ENCODE data around the gene RASGRP1.

RASGRP1 gene

GRCh38 chr15:38508647-38509046, 56.0 kb downstream of the RASGRP1 start:
- in situ Hi-C loops (cut with MboI; ENCODE audit: low sequenced_read_pairs), result no loop called here

GRCh38 chr15:38507570-38507969, 57.0 kb downstream of the RASGRP1 start:
- in situ Hi-C loops (cut with MboI; ENCODE audit: low sequenced_read_pairs), result no loop called here

- in situ Hi-C loops (cut with MboI; ENCODE audit: low sequenced_read_pairs), result no loop called here
These were observed 57.6 kb downstream of the RASGRP1 start for GRCh38 chr15:38506997-38507396.

- in situ Hi-C loops (cut with MboI; ENCODE audit: low sequenced_read_pairs), result no loop called here
These were observed 59.7 kb downstream of the RASGRP1 start for GRCh38 chr15:38504680-38505467.

- in situ Hi-C loops (cut with MboI; ENCODE audit: low sequenced_read_pairs), result no loop called here
These were observed 61.1 kb downstream of the RASGRP1 start for GRCh38 chr15:38503496-38503895.

GRCh38 chr15:38499651-38500050, 65.0 kb downstream of the RASGRP1 start:
- in situ Hi-C loops (cut with MboI; ENCODE audit: low sequenced_read_pairs), result no loop called here

- in situ Hi-C loops (cut with MboI; ENCODE audit: low sequenced_read_pairs), result no loop called here
These were observed 68.5 kb downstream of the RASGRP1 start for GRCh38 chr15:38496151-38496550.

- in situ Hi-C loops (cut with MboI; ENCODE audit: low sequenced_read_pairs), result no loop called here
These were observed 74.2 kb downstream of the RASGRP1 start for GRCh38 chr15:38490242-38490922.

GRCh38 chr15:38487378-38487777, 77.2 kb downstream of the RASGRP1 start:
- in situ Hi-C loops (cut with MboI; ENCODE audit: low sequenced_read_pairs), result no loop called here

GRCh38 chr15:38486936-38487335, 77.7 kb downstream of the RASGRP1 start:
- in situ Hi-C loops (cut with MboI; ENCODE audit: low sequenced_read_pairs), result no loop called here

- in situ Hi-C loops (cut with MboI; ENCODE audit: low sequenced_read_pairs), result no loop called here
These were observed 82.0 kb downstream of the RASGRP1 start for GRCh38 chr15:38482572-38482971.

GRCh38 chr15:38481761-38482160, 82.9 kb downstream of the RASGRP1 start:
- in situ Hi-C loops (cut with MboI; ENCODE audit: low sequenced_read_pairs), result no loop called here

- in situ Hi-C loops (cut with MboI; ENCODE audit: low sequenced_read_pairs), result no loop called here
These were observed 83.5 kb downstream of the RASGRP1 start for GRCh38 chr15:38481113-38481512.

- in situ Hi-C loops (cut with MboI; ENCODE audit: low sequenced_read_pairs), result no loop called here
These were observed 84.9 kb downstream of the RASGRP1 start for GRCh38 chr15:38479756-38480155.

GRCh38 chr15:38479266-38479665, 85.3 kb downstream of the RASGRP1 start:
- in situ Hi-C loops (cut with MboI; ENCODE audit: low sequenced_read_pairs), result no loop called here

GRCh38 chr15:38477637-38478036, 87.0 kb downstream of the RASGRP1 start:
- in situ Hi-C loops (cut with MboI; ENCODE audit: low sequenced_read_pairs), result no loop called here

GRCh38 chr15:38476120-38476519, 88.5 kb downstream of the RASGRP1 start:
- in situ Hi-C loops (cut with MboI; ENCODE audit: low sequenced_read_pairs), result no loop called here

- in situ Hi-C loops (cut with MboI; ENCODE audit: low sequenced_read_pairs), result no loop called here
These were observed 89.3 kb downstream of the RASGRP1 start for GRCh38 chr15:38475361-38475760.

GRCh38 chr15:38474155-38474757, 90.4 kb downstream of the RASGRP1 start:
- in situ Hi-C loops (cut with MboI; ENCODE audit: low sequenced_read_pairs), result no loop called here

GRCh38 chr15:38471974-38472373, 92.6 kb downstream of the RASGRP1 start:
- in situ Hi-C loops (cut with MboI; ENCODE audit: low sequenced_read_pairs), result no loop called here

- in situ Hi-C loops (cut with MboI; ENCODE audit: low sequenced_read_pairs), result no loop called here
These were observed 93.8 kb downstream of the RASGRP1 start for GRCh38 chr15:38470816-38471215.

GRCh38 chr15:38464675-38465074, 99.9 kb downstream of the RASGRP1 start:
- in situ Hi-C loops (cut with MboI; ENCODE audit: low sequenced_read_pairs), result no loop called here

Measured in HL-60/S4 treated with retinoic acid at 250 ng/mL for 4 days and 3 days (cell line).